Endometrial microvascular endothelial cells (primary cell): ENCODE measurements around the gene CIB1. TPM values are rescaled to one million over a fixed set of nuclear protein-coding genes. Genes with fewer than 3 reads are reported as not detected.

Source experiments
- in situ Hi-C: cut with HindIII; loops from 2 replicates; pipeline ENCODE4 v1.10.0; 2017; ENCODE audit warnings: low sequenced_read_pairs, low pct_unique_long_range_greater_than_20kb; ENCODE audit errors: inconsistent ontology term
- total RNA-seq: library from RNA; depleted of rRNA; stranded (reverse); fragments of >200 nt; gene quantifications from one replicate; pipeline ENCODE4 v1.2.3, GENCODE V29; 2015; ENCODE audit errors: inconsistent ontology term

The CIB1 gene
- total RNA-seq, 1 donor from 2014 or later = 33.5 TPM

- in situ Hi-C loops = no loop called here
Measured at GRCh38 chr15:90222547-90222946, 11.2 kb downstream of the CIB1 start.

GRCh38 chr15:90221246-90221900 is 12.4 kb downstream of the CIB1 start:
- in situ Hi-C loops = no loop called here

- in situ Hi-C loops = no loop called here
Measured at GRCh38 chr15:90219421-90220141, 14.2 kb downstream of the CIB1 start.

GRCh38 chr15:90217671-90218394 is 15.9 kb downstream of the CIB1 start:
- in situ Hi-C loops = no loop called here

- in situ Hi-C loops = no loop called here
Measured at GRCh38 chr15:90214553-90215196, 19.1 kb downstream of the CIB1 start.

- in situ Hi-C loops = no loop called here
Measured at GRCh38 chr15:90213818-90214204, 19.9 kb downstream of the CIB1 start.

- in situ Hi-C loops = no loop called here
Measured at GRCh38 chr15:90213122-90213817, 20.5 kb downstream of the CIB1 start.

- in situ Hi-C loops = no loop called here
Measured at GRCh38 chr15:90212221-90213098, 21.3 kb downstream of the CIB1 start.

GRCh38 chr15:90211440-90212143 is 22.1 kb downstream of the CIB1 start:
- in situ Hi-C loops = no loop called here

GRCh38 chr15:90211009-90211408 is 22.7 kb downstream of the CIB1 start:
- in situ Hi-C loops = no loop called here

GRCh38 chr15:90210593-90210992 is 23.1 kb downstream of the CIB1 start:
- in situ Hi-C loops = no loop called here

- in situ Hi-C loops = no loop called here
Measured at GRCh38 chr15:90209591-90209990, 24.1 kb downstream of the CIB1 start.

GRCh38 chr15:90208356-90208755 is 25.4 kb downstream of the CIB1 start:
- in situ Hi-C loops = no loop called here

GRCh38 chr15:90207252-90207651 is 26.5 kb downstream of the CIB1 start:
- in situ Hi-C loops = no loop called here

GRCh38 chr15:90205886-90206285 is 27.9 kb downstream of the CIB1 start:
- in situ Hi-C loops = no loop called here

GRCh38 chr15:90205050-90205848 is 28.5 kb downstream of the CIB1 start:
- in situ Hi-C loops = no loop called here

GRCh38 chr15:90203922-90204321 is 29.8 kb downstream of the CIB1 start:
- in situ Hi-C loops = no loop called here
